HG03060 (cell line): Measurements from ENCODE around the gene TEF.
"Not testable (repeated sequence)": the region's sequence is repeated elsewhere in the genome, so short reads cannot be mapped to it uniquely, and the experiment has no call there.

Experiments
- ATAC-seq: cut with Tn5 transposase; IDR thresholded peaks from one replicate; pipeline ENCODE4 v1.9.1; 2021; ENCODE audit warnings: low read depth, moderate number of reproducible peaks; ENCODE audit not compliant: unreplicated experiment

Gene TEF

DNA sequence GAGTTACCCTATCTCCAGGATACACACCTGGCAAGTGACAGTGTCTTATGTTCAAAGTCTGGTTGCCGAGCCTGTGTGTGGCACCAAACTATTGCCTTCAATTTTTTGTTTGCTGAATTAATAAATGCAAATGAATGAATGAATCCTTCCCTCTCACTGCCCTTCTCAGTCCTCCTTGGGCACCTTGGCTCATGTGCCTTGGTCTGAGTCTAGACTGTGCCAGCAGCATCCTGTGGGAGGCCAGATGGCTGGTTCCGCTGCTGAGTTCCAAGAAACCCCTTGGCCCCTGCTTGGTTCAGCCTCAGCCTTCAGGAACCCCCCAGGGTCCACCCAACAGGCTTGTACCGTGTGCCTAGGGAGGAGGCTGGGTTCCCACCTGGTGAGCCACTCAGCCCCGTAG is 33.8 kb downstream of the TEF start:
- ATAC-seq = no peak

DNA sequence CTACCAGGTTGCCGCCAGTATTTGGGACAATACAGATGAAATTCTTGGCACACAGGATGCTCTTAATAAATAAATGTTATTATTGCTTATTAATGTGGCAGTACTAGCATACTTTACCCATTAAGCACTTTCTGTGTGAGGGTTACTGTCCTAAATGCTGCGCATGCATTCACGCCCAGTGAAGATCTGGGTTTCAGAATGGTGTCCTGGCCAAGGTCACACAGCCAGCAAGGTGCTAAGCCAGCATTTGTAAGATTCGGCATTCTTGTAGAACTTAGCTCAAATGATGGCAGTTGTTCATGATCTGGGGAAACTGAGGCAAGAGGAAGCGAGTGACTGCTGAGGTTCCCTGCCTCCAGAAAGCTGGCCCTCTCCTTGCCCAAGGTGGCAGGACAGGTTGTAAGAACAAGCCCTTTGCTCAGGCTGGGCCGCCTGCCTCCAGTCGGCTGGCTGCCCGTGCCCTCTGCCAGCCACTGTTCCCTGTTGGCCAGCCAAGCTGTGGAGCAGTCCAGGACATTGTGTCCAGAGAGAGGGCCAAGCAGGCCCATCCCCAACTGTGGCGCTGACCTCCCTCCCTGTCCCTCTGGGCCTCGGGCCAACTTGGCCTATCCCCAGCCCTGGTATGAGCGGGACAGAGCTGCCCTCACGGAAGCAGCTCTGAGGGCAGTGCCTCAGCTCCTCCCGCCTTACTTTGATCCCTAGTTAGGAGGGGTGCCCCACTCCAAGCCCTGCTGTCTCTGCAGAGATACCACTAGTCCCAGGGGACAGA is 36.1 kb downstream of the TEF start:
- ATAC-seq = no peak

DNA sequence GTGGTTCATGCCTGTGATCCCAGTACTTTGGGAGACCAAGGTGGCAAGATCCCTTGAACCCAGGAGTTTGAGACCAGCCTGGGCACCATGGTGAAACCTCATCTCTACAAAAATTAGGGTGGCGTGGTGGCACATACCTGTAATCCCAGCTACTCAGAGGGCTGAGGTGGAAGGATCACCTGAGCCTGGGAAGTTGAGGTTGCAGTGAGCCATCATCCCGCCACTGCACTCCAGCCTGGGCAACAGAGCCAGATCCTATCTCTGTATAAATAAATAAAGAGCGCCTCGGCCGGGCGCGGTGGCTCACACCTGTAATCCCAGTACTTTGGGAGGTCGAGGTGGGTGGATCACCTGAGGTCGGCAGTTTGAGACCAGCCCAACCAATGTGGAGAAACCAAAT is 37.0 kb downstream of the TEF start:
- no peak for ATAC-seq

DNA sequence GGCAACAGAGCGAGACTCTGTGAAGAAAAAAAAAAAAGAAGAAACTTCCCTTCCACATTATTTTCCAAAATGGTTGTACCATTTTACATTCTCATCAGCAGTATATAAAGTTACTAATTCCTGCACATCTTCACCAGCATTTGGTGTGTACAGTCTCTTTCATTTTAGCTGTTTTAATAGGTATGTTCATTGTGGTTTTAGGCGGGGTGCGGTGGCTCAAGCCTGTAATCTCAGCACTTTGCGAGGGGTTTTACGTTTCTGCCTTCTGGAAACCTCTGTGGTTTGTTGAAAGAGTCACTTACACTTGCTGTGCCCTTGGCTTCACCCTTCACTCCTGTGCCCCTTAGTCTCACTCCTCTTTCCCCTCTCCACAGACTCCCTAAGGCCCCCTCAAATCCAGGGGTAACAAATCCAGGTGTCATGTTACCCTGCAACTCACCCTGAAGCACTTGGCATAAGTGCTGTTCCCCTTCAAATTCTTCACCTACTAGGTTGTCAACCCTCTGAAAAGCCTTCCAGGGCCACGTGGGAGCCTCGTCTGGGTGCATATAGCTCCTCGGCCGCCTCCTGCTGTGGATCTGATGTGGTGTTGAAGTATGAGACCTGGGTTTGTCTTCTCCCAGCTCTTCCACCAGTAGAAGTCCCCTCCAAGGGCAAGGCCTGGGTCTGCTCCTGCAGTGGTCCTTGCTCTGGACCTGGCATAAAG is 44.1 kb downstream of the TEF start:
- ATAC-seq = no peak

DNA sequence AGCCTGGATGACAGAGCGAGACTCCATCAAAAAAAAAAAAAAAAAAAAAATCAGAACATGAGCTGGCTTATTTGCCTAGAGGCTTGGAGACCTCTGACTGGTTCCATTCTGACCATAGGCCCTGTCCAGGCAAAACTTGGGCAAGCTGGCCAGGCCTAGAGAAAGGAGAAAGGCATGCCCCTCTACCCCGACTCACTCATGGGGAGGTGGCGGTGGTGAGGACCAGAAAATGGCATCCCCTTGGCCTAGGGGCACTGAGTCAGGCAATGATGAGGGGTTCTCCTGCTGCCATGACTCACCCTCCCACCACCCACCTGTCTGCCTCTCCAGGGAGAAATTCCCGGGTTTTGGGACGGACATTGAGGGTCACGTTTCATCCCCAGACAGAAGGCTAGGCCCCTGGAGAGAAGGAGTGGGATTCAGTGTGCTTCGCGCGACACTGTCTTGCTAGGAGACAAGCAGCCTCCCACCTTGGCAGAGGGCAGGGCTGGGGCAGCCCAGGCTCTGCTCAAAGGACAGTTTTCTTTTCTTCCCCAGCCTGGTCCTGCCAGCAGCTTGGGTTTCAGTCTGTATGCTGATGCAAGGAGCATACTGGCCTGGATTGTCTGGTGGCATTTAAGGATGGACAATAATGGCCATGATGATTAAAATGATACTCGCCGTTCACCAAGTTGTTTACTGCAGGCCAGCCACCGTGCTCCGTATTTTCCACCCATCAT is 47.6 kb downstream of the TEF start:
- ATAC-seq = no peak

DNA sequence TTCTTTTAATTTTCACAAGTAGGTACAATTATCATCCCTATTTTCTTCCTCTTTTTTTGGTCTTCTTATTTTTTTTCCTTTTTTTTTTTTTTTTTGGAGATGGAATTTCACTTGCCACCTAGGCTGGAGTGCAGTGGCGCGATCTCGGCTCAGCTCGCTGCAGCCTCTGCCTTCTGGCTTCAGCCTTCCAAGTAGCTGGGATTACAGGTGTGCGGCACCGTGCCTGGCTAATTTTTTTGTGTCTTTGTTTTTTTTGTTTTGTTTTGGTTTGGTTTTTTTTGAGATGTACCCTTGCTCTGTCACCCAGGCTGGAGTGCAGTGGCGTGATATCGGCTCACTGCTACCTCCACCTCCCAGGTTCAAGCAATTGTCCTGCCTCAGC is 48.2 kb downstream of the TEF start:
- ATAC-seq = no peak

DNA sequence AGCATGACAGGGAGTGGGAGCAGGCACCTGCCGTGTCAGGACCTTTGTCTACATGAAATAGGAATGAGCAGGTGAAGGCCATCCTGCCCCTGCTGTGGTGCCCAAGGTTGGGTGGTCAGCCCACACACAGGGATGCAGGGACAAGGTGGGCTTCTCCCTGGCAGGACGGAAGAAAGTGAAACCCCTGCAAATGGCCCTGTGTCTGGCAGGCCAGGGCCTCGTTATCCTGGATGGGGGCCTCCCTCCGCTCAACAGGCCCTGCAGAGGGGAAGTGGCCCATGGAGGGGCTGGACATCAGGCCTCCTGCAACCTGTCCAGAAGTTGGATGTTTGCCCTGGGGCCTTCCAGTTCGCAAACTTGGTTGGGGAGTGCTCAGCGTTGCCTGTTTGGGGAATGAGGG is 49.9 kb downstream of the TEF start:
- no peak for ATAC-seq

DNA sequence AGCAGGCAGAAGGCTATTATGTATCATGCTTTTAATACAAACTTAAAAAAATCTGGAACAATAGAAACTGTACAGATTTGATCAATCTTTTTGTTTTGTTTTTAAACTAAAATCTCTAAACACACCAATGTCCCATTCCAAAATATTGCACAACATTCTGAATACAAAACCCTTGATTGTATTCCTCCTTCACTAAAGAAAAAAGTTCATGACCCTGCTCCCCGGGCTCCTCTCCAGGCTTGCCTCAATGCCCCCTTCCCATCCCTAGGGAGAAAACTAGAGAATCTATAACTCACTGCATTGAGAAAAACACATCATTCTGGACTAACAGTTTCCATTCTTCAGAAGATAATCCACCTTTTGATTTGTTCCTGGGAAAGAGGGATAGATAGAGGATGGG is 51.7 kb downstream of the TEF start:
- ATAC-seq = not testable (repeated sequence)

DNA sequence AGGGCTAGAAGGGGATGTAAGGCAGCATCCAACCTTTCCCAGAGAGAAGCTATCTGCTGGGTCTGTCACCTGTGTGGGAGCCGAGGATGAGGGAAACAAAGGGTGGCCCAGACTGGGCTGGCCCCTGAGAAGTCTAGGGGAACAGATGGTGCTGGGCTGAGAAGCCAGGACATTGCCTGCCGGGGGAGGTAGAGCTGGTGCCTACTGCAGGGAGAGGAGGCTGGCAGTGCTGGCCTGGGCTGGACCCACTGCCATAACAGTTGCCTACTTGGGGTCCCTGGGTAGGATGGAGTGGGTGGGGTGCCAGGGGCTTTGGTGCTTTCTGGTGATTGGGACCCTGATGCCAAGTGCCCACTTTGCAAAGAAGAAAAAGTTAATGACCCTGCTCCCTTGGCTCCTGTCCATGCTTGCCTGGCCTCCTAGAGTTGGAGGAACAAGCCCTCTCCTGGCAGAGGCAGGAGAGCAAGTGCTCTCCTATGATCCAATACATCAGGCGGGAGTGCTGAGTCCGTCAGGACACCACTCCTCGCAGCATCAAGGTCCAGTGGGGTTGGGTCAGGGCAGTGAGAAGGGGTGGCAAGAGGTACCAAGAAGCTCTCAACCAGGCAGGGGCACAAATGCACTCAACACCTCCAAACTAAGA is 52.7 kb downstream of the TEF start:
- not testable (repeated sequence) for ATAC-seq

DNA sequence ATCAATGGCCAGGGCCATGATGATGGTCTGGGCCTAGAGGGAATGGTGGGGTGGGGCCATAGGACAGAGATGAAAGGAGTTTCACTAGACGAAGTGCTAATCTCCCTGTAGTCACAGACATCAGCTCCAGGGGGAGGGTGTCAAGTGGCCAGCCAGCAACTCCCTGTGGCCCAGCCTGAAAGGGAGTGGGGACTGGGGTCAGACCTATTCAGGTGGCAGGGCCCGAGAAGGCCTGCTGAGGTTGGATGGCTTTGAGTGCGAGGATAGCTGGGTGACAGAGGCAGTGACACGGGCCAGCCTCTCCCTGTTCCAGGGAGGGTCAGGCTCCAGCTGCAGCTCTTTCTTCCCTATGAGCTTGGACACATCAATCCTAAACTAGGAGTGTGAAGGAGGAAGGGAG is 53.8 kb downstream of the TEF start:
- ATAC-seq = no peak

DNA sequence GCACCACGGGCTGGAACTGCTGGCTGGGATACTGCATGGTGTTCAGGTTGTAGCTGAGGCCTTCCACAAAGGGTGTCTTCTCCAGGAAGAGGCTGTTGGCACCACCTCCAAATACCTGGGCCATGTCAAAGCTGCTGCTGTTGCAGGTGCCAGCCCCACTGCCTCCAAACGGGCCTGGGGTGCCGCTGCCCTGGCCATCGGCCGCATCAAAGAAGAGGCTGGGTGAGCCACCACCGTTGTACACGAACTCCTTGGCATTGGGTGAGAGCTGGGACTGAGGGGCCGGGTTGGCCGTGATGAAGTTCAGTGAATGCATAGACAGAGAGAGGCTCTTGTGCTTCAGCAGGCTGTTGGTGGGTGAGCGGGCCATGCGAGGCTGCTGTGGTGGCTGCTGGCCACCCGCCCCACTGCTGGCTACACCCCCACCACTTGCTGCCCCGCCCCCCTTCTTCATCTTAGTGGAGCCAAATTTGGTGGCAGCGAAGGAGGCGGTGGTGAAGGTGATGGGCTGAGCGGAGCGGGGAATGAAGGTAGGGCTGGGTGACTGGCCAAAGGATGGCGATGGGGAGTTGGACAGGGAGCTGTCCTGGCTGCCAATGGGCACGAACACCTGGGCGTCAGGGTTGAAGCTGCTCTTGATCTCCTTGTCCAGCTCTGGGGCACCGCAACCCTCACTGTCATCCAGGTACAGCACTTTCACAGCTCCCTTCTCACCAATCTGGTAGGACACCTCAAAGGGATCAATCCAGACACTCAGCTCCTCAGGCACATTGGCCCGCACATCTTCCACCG is 54.8 kb downstream of the TEF start:
- ATAC-seq = no peak

DNA sequence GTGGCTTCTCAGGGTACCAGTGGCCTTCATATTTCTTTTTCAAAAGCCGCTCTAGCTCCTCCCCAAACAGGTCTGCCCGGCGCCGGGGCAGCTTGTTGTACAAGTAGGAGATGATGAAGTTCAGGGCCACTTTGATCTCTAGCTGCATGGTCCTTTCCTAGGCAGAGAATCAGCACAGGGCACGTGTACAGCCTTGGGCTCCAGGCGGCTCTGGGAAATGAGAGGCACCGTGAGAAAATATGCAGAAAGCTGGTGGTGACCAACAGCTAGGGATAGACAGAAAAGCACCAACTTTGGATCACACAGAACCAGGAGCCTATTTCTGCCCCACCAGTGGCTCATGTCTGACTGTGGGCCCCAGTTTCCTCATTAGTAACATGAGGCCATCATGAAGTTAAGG is 55.5 kb downstream of the TEF start:
- no peak for ATAC-seq

DNA sequence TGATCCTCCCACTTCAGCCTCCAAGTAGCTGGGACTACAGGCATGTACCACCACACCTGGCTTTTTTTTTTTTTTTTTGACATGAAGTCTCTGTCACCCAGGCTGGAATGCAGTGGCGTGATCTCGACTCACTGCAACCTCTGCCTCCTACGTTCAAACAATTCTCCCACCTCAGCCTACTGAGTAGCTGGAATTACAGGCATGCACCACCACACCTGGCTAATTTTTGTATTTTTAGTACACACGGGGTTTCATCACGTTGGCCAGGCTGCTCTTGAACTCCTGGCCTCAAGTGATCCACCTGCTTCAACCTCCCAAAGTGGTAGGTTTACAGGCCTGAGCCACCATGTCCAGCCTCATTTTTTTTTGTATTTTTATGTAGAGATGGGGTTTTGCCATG is 58.8 kb downstream of the TEF start:
- not testable (repeated sequence) for ATAC-seq

DNA sequence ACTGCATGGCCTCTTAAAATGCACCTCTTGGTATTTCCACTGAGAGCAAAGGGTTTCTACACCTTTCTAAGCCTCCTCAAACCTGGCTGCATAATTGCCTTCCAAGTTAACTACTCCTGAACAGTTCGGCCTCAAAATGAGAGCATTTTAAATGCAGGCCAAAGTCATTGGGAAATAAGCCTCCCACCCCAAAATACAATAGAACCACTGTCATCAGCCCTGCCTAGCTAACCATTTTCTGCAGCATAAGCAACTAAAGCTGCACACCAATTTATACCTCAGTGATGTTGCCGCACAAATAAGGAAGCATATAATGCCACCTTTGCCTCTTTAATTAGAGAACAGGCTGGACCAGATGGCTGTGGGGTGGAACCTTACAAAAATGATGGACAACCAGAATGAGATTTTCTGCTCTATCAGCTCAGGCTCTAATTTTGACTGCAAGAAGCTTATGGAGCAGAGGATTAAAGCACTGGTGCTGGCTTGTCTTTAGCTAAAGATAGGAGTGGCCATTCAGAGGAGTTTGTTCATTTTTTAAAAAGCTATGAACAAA is 60.6 kb downstream of the TEF start:
- no peak for ATAC-seq

DNA sequence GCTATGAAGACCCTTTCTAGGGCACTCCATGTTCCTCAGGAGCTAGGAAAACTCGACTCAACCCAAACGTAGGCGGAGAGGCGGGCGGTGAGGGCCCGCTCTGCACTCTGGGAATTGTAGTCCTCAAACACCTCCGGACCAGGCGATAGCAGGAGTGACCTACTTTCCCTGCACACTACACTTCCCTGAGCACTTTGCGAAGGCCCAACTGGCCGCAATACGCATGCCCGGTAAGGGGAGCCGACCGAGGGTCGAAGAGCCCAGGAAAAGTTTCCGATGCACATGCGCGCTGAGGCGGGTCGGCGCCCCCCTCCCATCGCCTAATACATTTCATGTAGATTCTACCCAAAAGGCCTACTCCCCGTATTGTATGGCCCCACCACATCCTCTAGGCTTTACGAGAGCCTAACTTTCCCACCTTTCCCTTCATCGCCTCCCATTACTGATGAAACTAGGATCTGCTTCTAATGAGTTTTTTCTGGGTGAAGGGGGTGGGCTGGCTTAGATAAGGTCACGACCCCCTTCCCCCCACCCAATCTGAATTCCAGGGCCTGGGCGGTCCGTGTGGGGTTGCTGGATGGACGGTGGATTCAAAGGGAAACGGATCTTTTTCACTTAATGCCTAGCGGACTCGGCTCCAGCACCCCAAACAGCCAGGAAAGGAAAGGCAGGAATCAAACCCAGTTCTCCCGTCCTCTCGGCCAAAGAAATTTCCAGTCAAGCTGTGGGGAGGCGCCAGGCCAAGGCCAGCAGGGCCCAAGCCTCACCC is 62.8 kb downstream of the TEF start:
- peak; percentile 46 for ATAC-seq

DNA sequence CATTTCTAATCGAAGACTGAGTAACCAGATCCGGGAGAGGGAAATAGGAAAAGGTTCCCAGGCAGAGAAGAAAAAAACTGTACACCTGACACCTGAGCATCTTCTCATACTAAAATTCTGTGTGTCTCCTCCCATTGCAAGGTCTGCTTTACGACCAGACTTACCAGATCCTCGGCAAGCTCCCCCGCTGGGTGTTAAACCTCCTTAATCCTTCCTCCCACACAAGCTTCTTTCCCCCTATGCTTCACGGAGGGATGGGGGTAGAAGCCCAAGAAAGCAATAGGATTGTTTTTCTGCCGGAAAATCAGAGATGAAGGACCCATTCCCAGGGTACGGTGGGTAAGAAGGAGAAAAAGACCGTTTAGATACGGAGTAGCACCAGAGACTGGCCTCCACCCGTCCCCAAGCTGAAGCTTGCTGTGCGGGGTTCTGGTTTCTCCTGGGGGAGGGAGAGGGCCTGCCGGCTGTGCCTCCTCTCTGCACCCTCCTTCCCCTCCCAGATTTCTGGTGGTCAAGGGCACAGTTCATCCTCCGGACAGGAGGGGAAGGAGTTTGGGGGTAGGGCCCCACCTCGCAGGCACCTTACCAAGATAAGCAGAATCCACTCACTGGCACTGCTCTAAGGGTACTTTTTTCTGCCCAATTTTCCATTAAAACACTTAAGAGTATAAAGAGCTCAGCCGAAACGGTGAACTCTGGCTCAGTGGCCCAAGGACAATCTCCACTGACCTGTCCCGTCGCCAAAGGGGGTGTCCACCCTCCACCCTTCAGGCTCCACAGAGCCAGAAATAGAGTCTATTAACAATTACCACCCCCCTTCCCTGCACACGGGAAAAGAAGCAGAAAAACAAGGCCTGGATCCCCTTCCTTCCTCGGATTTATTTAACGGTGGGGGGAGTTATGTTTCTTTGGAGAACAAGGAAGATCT is 63.7 kb downstream of the TEF start:
- ATAC-seq = no peak

DNA sequence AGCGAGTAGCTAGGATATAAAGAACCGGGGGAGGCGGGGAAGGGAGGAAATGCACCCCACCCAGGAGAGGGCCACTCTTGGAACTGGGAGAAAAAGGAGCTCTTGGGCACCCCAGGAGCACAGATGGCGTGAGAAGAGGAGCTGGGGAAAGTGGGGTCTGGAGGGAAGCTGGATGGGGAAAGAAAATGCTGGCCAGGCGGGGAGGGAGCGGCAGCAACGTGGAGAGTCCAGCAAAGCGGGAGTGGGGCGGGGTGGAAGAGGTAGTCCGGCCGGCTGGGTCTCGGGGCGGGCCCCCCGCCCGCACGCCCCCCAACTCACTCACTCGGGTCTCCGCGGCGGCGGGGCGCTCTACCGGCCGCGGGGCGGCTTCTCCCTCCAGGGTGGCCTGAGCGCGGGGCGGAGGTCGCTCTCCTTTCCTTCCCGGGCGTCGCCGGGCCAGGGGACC is 64.3 kb downstream of the TEF start:
- ATAC-seq = no peak
